Vagina (tissue), 2 donors: Measurements from ENCODE around the gene ANO10. TPM values are rescaled to one million over a fixed set of nuclear protein-coding genes. Genes with fewer than 3 reads are reported as not detected.

Source experiments
- DNase-seq, 2 donors: peaks; one replicate each; pipeline ENCODE4 v3.0.0-alpha.2; 2017; ENCODE audit errors: extremely low spot score in 2 of 2
- H3K27ac ChIP-seq: fragments of 200-600 bp; sonication (generic); one replicate; pipeline ENCODE4 v1.5.1; 2019
- H3K27me3 ChIP-seq: fragments of 200-600 bp; sonication (generic); one replicate; pipeline ENCODE4 v1.5.1; 2019
- H3K36me3 ChIP-seq, 2 donors: fragments of 200-600 bp; sonication (generic); one replicate each; pipeline ENCODE4 v1.5.1; 2017 to 2019
- H3K4me1 ChIP-seq: fragments of 200-600 bp; sonication (generic); one replicate; pipeline ENCODE4 v1.5.1; 2019
- H3K4me3 ChIP-seq, 2 donors: fragments of 200-600 bp; sonication (generic); 1 replicate in 1 of 2; 2 replicates in 1 of 2; pipeline ENCODE4 v1.5.1; 2016 to 2019
- H3K9me3 ChIP-seq: fragments of 200-600 bp; sonication (generic); one replicate; pipeline ENCODE4 v1.5.1; 2019
- CTCF ChIP-seq, 3 experiments: fragments of 450-650 bp in 2 of 3; fragments of 200-600 bp in 1 of 3; sonication (generic) in 1 of 3; IDR thresholded peaks; one replicate each; pipeline ENCODE4 v1.5.1; 2017 to 2019; ENCODE audit warnings: antibody characterized with exemption in 3 of 3, mild to moderate bottlenecking in 2 of 3, moderate library complexity in 2 of 3
- POLR2A ChIP-seq, 2 donors: fragments of 450-650 bp; IDR thresholded peaks; one replicate each; pipeline ENCODE4 v1.6.1; 2017; ENCODE audit warnings: antibody characterized with exemption in 2 of 2, mild to moderate bottlenecking in 2 of 2, moderate library complexity in 2 of 2
- POLR2AphosphoS5 ChIP-seq, 2 donors: sonication (generic); formaldehyde crosslinking; IDR thresholded peaks; one replicate each; pipeline ENCODE4 v1.9.0; 2017; ENCODE audit warnings: antibody characterized with exemption in 2 of 2, mild to moderate bottlenecking in 2 of 2, low read depth in 1 of 2; ENCODE audit not compliant: insufficient read depth in 1 of 2
- intact Hi-C: fragments of 100-400 bp; cut with DNase I; formaldehyde crosslinking; loops from one replicate; pipeline ENCODE4 v1.15.1; 2023
- total RNA-seq: library from RNA; depleted of rRNA; stranded (reverse); fragments of >200 nt; gene quantifications from one replicate; pipeline ENCODE4 v1.2.3, GENCODE V29; 2016

The ANO10 gene
- total RNA-seq, 1 donor from 2014 or later: 29.0 TPM

- H3K4me3 ChIP-seq: no peak overlapping the region
- no peaks in the 10 kb centered on the region for H3K36me3 ChIP-seq
- H3K9me3 ChIP-seq: no peaks in the 10 kb centered on the region
- no peak overlapping the region for H3K27ac ChIP-seq
- no peak for TF ChIP-seq POLR2A (IDR thresholded peaks at IDR 0.05)
- no peak for TF ChIP-seq POLR2AphosphoS5 (IDR thresholded peaks at IDR 0.05; ENCODE audit: insufficient read depth in 1 of 2, low read depth in 1 of 2)
- TF ChIP-seq CTCF (IDR thresholded peaks at IDR 0.05): no peak
- no peaks in the 10 kb centered on the region for H3K4me1 ChIP-seq
- H3K27me3 ChIP-seq: no peaks in the 10 kb centered on the region
- intact Hi-C loops: no loop called here
- no peak for DNase-seq
Observed at GRCh38 chr3:43400167-43400566, 221.6 kb downstream of the ANO10 start.

DNA sequence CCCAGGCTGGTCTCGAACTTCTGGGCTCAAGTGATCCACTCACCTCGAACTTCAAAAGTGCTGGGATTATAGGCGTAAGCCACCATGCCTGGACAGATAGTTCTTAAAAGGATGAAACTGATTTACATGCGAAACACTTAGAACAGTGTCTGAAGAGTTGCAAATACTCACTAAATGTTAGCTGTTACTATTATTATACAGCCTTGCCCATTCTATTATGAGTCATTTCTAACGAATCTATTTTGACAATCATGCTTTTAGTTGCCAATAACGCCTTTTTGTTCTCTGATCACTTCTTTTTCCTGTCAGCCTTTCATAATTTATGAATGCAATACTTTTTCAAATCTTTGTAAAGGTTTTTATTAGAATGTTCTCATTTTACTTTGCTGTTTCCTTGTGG is 222.8 kb downstream of the ANO10 start:
- intact Hi-C loops: no loop called here
- no peak for DNase-seq
- TF ChIP-seq CTCF (IDR thresholded peaks at IDR 0.05): no peak
- TF ChIP-seq POLR2AphosphoS5 (IDR thresholded peaks at IDR 0.05; ENCODE audit: insufficient read depth in 1 of 2, low read depth in 1 of 2): no peak
- no peak for TF ChIP-seq POLR2A (IDR thresholded peaks at IDR 0.05)
- H3K4me1 ChIP-seq: no peaks in the 10 kb centered on the region
- no peaks in the 10 kb centered on the region for H3K9me3 ChIP-seq
- no peak overlapping the region for H3K27ac ChIP-seq
- no peak overlapping the region for H3K4me3 ChIP-seq
- no peaks in the 10 kb centered on the region for H3K36me3 ChIP-seq
- H3K27me3 ChIP-seq: no peaks in the 10 kb centered on the region

- Histone ChIP-seq H3K27me3 (no peaks in the 10 kb centered on the region), H3K9me3 (no peaks in the 10 kb centered on the region), H3K27ac (peak overlapping the region; percentile 15), H3K4me1 (peaks cover 12% of the 10 kb centered on the region), H3K4me3 (no peak overlapping the region), H3K36me3 (no peaks in the 10 kb centered on the region)
- TF ChIP-seq POLR2AphosphoS5 (IDR thresholded peaks at IDR 0.05; ENCODE audit: insufficient read depth in 1 of 2, low read depth in 1 of 2) (peak in 1 of 2 donors; percentile 63), POLR2A (IDR thresholded peaks at IDR 0.05) (no peak), CTCF (IDR thresholded peaks at IDR 0.05) (no peak)
- DNase-seq: no peak
- intact Hi-C loops: no loop called here
Observed at GRCh38 chr3:43394041-43394554, 227.7 kb downstream of the ANO10 start.

DNA sequence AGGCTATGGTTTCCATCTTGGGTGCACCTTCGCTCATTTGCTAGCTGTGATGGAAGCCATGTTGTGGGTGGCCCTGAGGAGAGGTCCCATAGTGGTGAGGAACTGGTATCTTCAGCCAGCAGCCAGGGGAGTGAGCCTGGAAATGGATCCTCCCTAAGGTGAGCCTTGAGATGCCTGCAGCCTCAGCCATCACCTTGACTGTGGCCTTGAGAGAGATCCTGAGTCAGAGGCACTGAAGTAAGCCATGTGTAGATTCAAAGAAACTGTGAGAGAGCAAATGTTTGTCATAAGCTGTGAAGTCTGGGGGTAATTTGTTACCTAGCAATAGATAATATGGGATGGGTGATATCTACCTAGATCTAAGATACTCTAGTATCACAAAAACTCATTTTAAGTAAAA is 230.2 kb downstream of the ANO10 start:
- intact Hi-C loops: no loop called here
- Histone ChIP-seq H3K4me1 (peaks cover 12% of the 10 kb centered on the region), H3K27ac (no peak overlapping the region), H3K4me3 (no peak overlapping the region), H3K36me3 (no peaks in the 10 kb centered on the region), H3K9me3 (no peaks in the 10 kb centered on the region), H3K27me3 (no peaks in the 10 kb centered on the region)
- DNase-seq: no peak
- TF ChIP-seq POLR2A (IDR thresholded peaks at IDR 0.05) (no peak), POLR2AphosphoS5 (IDR thresholded peaks at IDR 0.05; ENCODE audit: insufficient read depth in 1 of 2, low read depth in 1 of 2) (no peak), CTCF (IDR thresholded peaks at IDR 0.05) (no peak)

- no peak for DNase-seq
- intact Hi-C loops: no loop called here
- no peak overlapping the region for H3K4me3 ChIP-seq
- H3K27me3 ChIP-seq: no peaks in the 10 kb centered on the region
- H3K27ac ChIP-seq: peak overlapping the region; percentile 17
- H3K36me3 ChIP-seq: no peaks in the 10 kb centered on the region
- H3K9me3 ChIP-seq: peaks cover 3% of the 10 kb centered on the region
- TF ChIP-seq POLR2AphosphoS5 (IDR thresholded peaks at IDR 0.05; ENCODE audit: insufficient read depth in 1 of 2, low read depth in 1 of 2) (no peak), POLR2A (IDR thresholded peaks at IDR 0.05) (no peak), CTCF (IDR thresholded peaks at IDR 0.05) (no peak)
- peaks cover 12% of the 10 kb centered on the region for H3K4me1 ChIP-seq
Observed at GRCh38 chr3:43390255-43390588, 231.6 kb downstream of the ANO10 start.
